ENCODE measurements around the gene ST6GALNAC4.

- no peak for TF ChIP-seq MYC (IDR thresholded peaks at IDR 0.05; ENCODE audit: low read depth, low read length)
- TF ChIP-seq, protein P1, sequence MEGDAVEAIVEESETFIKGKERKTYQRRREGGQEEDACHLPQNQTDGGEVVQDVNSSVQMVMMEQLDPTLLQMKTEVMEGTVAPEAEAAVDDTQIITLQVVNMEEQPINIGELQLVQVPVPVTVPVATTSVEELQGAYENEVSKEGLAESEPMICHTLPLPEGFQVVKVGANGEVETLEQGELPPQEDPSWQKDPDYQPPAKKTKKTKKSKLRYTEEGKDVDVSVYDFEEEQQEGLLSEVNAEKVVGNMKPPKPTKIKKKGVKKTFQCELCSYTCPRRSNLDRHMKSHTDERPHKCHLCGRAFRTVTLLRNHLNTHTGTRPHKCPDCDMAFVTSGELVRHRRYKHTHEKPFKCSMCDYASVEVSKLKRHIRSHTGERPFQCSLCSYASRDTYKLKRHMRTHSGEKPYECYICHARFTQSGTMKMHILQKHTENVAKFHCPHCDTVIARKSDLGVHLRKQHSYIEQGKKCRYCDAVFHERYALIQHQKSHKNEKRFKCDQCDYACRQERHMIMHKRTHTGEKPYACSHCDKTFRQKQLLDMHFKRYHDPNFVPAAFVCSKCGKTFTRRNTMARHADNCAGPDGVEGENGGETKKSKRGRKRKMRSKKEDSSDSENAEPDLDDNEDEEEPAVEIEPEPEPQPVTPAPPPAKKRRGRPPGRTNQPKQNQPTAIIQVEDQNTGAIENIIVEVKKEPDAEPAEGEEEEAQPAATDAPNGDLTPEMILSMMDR (IDR thresholded peaks at IDR 0.05; ENCODE audit: low read depth, low read length): no peak
Observed at GRCh38 chr9:127936347-127936852, 19.6 kb upstream of the ST6GALNAC4 start.

All from NB4 (cell line).